Kidney (tissue), 14 donors: Measurements from ENCODE around the gene FREM1. TPM values are rescaled to one million over a fixed set of nuclear protein-coding genes. Genes with fewer than 3 reads are reported as not detected.

Experiments used
- DNase-seq, 5 donors: peaks; one replicate each; pipeline ENCODE4 v3.0.0-alpha.2; 2013 to 2020
- FAIRE-seq: peaks from 2 replicates; lab custom pipeline; 2012; peaks lifted over from hg19 to GRCh38; lab: Jason Lieb, UNC
- H3K27ac ChIP-seq, 2 donors: one replicate each; pipeline ENCODE4 v1.7.0; 2013; ENCODE audit warnings: low read depth in 2 of 2, low read length in 2 of 2, inconsistent platforms in 1 of 2
- H3K27me3 ChIP-seq: one replicate; pipeline ENCODE4 v1.7.1; 2013; ENCODE audit warnings: low read length, inconsistent platforms; ENCODE audit not compliant: control insufficient read depth, insufficient read depth
- H3K36me3 ChIP-seq, 3 donors: one replicate each; pipeline versions ENCODE4 v1.7.0 to v1.7.1; 2013; ENCODE audit warnings: low read length in 3 of 3, control low read depth in 1 of 3, inconsistent platforms in 1 of 3; ENCODE audit not compliant: insufficient read depth in 3 of 3, control insufficient read depth in 2 of 3
- H3K4me1 ChIP-seq, 3 donors: one replicate each; pipeline versions ENCODE4 v1.7.0 to v1.7.1; 2013; ENCODE audit warnings: low read length in 3 of 3, inconsistent platforms in 1 of 3, low read depth in 1 of 3; ENCODE audit not compliant: control insufficient read depth in 2 of 3, insufficient read depth in 2 of 3
- H3K4me3 ChIP-seq, 3 donors: one replicate each; pipeline versions ENCODE4 v1.7.0 to v1.8.1; 2013; ENCODE audit warnings: low read length in 3 of 3, control low read depth in 1 of 3, inconsistent platforms in 1 of 3
- H3K9ac ChIP-seq, 3 donors: one replicate each; pipeline versions ENCODE4 v1.7.0 to v1.7.1; 2013; ENCODE audit warnings: low read length in 3 of 3, control low read depth in 1 of 3, inconsistent platforms in 1 of 3
- H3K9me3 ChIP-seq, 3 donors: one replicate each; pipeline versions ENCODE4 v1.7.0 to v1.7.1; 2013; ENCODE audit warnings: low read length in 3 of 3, control low read depth in 1 of 3, inconsistent platforms in 1 of 3; ENCODE audit not compliant: control insufficient read depth in 2 of 3, insufficient read depth in 1 of 3
- intact Hi-C: fragments of 100-400 bp; cut with DNase I; formaldehyde crosslinking; loops from one replicate; pipeline ENCODE4 v1.11.1; 2022
- polyA plus RNA-seq: library from polyadenylated mRNA; stranded (reverse); fragments of 350-450 nt; fragmentation: Illumina TruSeq; extraction: RNeasy Lipid Tissue Mini Kit (QIAGEN cat#74804); gene quantifications from one replicate; pipeline ENCODE4 v1.2.3, GENCODE V29; 2014; ENCODE audit warnings: low read depth, low replicate concordance; ENCODE audit not compliant: insufficient read depth
- total RNA-seq: library from RNA; stranded (reverse); fragmentation: NEBNext Ultra II Directional; extraction: Animal tissue kit (Norgen Biotek cat#: 25700); gene quantifications from one replicate; pipeline ENCODE4 v1.2.1, GENCODE V29; 2021
- TF ChIP-seq, protein P1 (sequence below): IDR thresholded peaks from 3 replicates; pipeline ENCODE4 v1.5.1; 2012; ENCODE audit warnings: mild to moderate bottlenecking, moderate library complexity, borderline replicate concordance; ENCODE audit not compliant: insufficient read depth; ENCODE audit errors: extremely low read depth
- donor health status: control.
- donor health status: control.
- donor health status: control.
- donor health status: control.
- donor health status: control.
- donor health status: DM: yes; HTN: yes; CAD: no.
- donor health status: Normal renal cell carcinoma (clear cell type).

FREM1 gene
- total and polyA plus RNA-seq, 2 donors from 2014 or later, result 8.3 to 17.0 TPM

DNA sequence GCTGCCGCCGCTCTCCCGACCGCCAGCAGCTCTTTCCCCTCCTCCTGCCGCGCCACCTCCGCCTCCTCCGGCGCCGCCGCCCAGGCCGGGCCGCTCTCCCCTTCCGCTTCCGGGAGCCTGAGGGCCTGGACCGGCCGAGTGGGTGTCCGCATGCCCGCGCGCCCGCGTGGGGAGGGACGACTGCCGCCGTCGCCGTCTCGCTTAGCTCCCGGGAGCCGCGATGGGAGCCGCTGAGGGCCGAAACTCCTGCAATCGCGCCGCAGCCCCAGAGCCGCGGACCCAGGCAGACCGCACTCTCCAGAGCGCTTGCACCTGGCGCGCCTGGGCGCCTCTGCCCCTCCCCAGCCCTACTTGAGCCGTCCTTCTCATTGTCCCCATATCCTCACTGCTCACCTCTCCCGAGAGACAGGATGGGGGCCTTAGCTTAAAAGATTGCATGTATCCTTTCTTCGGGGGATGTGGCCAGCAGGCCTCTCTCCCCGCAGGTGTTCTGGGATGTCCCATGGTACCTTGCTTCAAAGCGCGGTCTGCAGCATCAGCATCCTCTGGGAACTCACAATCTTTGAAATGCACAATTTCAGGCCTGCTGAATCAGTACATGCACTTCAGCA is 216.9 kb downstream of the FREM1 start, which contains the start of gene ZDHHC21:
ZDHHC21 (minus strand) TSS at position 182 of the 611 bp plus-strand sequence. CDS start 19,092 bp downstream, outside the sequence.
- H3K4me1 ChIP-seq, result peaks cover 0 to 5% (median 0%) of the 10 kb centered on the region in 3 donors
- H3K4me3 ChIP-seq, result peak within 1 kb of the TSS; percentile 68 to 70 (median 68)
- no peaks in the 10 kb centered on the region for H3K27me3 ChIP-seq
- TF ChIP-seq, protein P1, sequence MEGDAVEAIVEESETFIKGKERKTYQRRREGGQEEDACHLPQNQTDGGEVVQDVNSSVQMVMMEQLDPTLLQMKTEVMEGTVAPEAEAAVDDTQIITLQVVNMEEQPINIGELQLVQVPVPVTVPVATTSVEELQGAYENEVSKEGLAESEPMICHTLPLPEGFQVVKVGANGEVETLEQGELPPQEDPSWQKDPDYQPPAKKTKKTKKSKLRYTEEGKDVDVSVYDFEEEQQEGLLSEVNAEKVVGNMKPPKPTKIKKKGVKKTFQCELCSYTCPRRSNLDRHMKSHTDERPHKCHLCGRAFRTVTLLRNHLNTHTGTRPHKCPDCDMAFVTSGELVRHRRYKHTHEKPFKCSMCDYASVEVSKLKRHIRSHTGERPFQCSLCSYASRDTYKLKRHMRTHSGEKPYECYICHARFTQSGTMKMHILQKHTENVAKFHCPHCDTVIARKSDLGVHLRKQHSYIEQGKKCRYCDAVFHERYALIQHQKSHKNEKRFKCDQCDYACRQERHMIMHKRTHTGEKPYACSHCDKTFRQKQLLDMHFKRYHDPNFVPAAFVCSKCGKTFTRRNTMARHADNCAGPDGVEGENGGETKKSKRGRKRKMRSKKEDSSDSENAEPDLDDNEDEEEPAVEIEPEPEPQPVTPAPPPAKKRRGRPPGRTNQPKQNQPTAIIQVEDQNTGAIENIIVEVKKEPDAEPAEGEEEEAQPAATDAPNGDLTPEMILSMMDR, result no peak
- no peak for FAIRE-seq
- DNase-seq, result peak; percentile 71 to 94 (median 82)
- peak within 1 kb of the TSS; percentile 12 to 59 (median 48) for H3K9ac ChIP-seq
- H3K36me3 ChIP-seq, result peaks cover 0 to 3% (median 3%) of the 10 kb centered on the region in 3 donors
- intact Hi-C loops, result no loop called here
- H3K27ac ChIP-seq, result no peak within 1 kb of the TSS
- H3K9me3 ChIP-seq, result no peaks in the 10 kb centered on the region

DNA sequence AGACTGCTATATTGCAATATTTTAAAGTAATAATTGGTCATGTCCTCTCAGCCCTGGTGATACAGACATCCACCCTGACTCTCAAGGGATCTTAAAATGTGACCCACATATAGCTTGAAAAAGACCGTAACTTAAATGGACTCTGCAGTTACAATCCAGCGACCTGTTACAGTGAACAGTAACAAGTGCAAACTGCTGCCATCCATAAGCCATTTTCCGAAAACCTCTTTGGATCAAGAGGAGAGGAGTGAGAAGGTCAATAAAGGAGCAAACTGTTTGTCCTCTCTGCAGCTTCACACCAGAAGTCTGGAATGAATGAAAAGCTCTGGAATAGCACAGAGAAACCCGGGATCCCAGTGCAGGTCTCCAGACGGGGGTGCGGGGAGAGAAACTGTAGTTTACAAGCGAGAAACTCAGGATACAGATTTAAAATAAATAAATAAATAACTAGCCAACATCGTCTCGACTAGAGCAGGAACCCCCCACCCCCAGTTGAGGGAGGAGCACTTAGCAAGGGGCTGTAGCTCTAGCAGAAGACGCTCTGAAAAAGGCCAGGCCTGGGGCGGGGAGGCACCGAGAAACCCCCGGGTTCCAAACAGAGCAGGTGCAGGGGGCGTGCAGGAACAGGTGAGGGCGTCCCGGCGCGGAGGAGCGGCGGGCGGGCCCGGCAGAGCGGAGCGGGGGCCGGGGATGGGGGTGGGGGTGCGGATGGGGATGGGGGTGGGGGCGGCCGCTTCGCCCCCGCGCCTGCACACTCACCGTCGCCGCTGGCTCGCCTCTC is 217.6 kb downstream of the FREM1 start:
- H3K27me3 ChIP-seq, result no peaks in the 10 kb centered on the region
- peaks cover 0 to 7% (median 5%) of the 10 kb centered on the region in 3 donors for H3K36me3 ChIP-seq
- no peak for FAIRE-seq
- H3K9me3 ChIP-seq, result no peaks in the 10 kb centered on the region
- peak overlapping the region; percentile 68 to 70 (median 68) for H3K4me3 ChIP-seq
- TF ChIP-seq, protein P1, result no peak
- intact Hi-C loops, result no loop called here
- H3K9ac ChIP-seq, result peak overlapping the region in 1 of 3 donors; percentile 48
- peak in 4 of 5 donors; percentile 59 to 74 (median 69) for DNase-seq
- H3K27ac ChIP-seq, result no peak overlapping the region
- peaks cover 0 to 5% (median 0%) of the 10 kb centered on the region in 3 donors for H3K4me1 ChIP-seq

DNA sequence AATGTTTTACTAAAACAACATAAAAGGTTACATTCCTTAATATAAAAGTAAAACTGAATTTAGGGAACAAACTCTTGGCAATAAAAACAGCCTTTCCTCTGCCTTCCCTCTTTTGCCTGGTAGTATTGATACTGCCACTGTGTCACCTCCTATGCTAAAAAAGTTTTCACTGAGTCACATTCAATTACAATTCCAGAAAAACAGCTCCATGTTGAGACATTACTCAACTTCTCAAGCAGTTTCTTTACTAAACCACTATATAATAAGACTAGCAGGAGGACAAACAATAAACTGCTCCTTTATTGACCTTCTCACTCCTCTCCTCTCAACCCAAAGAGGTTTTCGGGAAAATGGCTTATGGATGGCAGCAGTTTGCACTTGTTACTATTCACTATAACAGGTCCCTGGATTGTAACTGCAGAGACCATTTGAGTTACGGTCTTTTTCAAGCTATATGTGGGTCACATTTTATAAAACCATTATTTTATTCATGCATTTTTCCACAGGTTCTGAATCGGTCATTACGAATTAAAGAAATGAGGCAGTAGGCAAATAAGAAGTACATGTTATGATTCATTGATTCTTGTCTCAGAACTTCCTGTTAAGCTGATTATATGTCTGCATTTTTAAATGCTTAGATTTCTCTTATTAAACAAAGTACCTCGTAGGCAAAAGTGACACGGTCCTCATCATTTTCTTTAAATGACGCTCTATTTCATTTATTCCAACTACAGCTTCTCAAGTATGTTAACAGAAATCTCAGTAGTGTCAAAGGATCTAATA is 219.1 kb downstream of the FREM1 start:
- Histone ChIP-seq H3K27me3 (no peaks in the 10 kb centered on the region), H3K9ac (no peak overlapping the region), H3K4me1 (peaks cover 0 to 5% (median 0%) of the 10 kb centered on the region in 3 donors), H3K9me3 (no peaks in the 10 kb centered on the region), H3K27ac (no peak overlapping the region), H3K4me3 (no peak overlapping the region), H3K36me3 (peaks cover 0 to 7% (median 5%) of the 10 kb centered on the region in 3 donors)
- intact Hi-C loops, result no loop called here
- TF ChIP-seq, protein P1, result no peak
- no peak for DNase-seq
- no peak for FAIRE-seq
